GF-D8 (cell line): ENCODE measurements around the gene MAEA.

Experiments
- DNase-seq: peaks from one replicate; lab custom pipeline; 2025; lab: John Stamatoyannopoulos, UW

MAEA gene

GRCh38 chr4:1353186-1354055 is 63.7 kb downstream of the MAEA start:
- DNase-seq: no peak

DNA sequence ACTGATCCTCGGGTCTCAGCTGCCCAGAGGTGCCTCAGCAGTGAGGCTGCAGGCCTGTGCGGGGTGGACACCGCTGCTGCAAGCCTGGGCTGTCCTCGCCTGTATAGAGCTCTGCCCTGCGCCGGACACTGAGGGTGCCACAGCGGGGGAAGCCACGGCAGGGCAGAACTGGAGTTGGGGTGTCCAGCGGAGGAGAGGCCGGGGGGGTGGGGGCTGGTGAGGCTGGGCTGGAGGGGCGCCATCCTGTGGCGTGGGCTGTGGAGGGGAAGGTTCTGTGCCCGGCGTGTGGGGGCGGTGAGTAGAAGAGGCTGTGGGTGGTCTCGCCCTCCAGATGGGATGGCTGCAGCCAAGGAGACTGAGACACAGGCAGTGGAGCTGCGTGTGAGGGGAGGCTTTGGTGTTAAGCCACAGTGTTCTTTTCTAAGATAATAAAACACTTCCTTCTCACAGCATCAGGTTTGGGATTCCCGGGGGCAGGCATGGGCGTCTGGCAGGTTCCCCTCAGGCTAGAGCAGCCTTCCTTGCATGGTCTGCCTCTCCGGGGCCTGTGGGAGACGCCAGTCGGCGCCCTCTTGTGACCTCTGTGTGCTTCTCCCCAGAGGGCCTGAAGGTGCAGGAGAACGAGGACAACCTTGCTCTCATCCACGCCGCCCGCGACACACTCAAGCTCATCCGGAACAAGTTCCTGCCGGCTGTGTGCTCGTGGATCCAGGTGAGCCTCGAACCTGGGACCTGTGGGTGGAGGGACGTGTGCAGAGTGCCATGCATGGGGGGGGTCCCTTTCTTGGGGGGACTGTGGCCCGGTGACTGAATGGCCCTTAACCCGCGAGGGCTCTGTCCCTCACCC is 64.7 kb downstream of the MAEA start:
- DNase-seq: no peak

GRCh38 chr4:1354983-1355275 is 65.2 kb downstream of the MAEA start:
- no peak for DNase-seq

DNA sequence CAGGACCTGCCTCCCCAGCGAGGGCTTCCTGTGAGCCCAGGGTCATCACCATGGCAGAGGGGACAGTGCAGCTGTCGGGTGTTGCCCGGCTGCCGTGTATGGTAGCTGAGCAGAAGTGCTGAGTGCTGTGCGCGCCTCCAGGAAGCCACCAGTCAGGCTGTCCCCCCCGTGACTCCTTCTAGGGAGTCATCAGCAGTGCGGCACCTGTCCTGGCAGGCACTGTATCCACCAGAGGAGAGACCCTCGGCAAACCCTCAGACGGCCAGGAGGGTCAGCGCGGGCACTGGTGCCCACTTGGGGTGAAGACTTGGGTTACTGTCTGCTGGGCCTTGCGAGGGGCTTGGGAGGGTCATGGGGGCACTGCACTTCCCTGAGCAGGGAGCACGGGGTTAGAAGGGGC is 65.7 kb downstream of the MAEA start:
- DNase-seq: no peak

- no peak for DNase-seq
Measured at GRCh38 chr4:1356181-1356998, 66.7 kb downstream of the MAEA start.

GRCh38 chr4:1357356-1358248 is 67.9 kb downstream of the MAEA start:
- DNase-seq: no peak

GRCh38 chr4:1358421-1359143 is 68.9 kb downstream of the MAEA start:
- no peak for DNase-seq

DNA sequence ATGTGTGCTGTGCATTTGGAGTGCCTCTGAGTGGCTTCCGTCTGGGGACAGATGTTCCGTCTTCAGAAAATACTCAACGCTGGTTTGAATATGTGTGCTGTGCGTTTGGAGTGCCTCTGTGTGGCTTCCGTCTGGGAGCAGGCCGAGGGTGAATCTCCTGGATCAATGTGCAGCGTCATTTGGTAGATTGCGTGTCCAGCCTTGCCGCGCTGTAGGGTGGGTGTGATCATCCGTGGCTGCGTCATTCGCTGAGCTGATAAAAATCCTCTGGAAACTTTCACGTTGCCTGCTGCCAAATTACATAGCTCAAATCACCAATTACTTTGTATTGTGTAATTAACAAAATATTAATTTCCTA is 69.4 kb downstream of the MAEA start:
- DNase-seq: no peak

- no peak for DNase-seq
Measured at GRCh38 chr4:1359976-1360375, 70.3 kb downstream of the MAEA start.

GRCh38 chr4:1360423-1361283 is 71.0 kb downstream of the MAEA start:
- no peak for DNase-seq

GRCh38 chr4:1361431-1361830 is 71.7 kb downstream of the MAEA start:
- DNase-seq: no peak

DNA sequence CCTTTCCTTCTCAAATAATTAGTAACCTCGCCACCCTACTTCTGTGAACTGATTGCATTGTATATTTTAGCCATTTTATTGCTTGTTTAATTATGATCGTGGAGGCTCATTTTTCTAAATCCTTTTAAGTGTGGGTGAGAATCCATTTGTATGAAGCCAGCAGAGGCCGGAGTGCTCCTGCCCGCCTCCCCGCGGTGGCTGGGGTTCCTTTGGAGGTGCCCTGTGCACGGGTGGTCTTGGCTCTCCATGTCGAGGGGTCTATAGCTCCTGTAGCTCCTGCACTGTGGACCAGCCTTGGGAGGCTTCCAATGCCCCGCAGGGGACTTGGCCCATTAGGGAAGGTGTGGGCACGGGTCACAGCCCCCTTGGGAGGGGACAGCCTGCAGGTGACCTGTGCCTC is 72.4 kb downstream of the MAEA start:
- DNase-seq: no peak

- DNase-seq: no peak
Measured at GRCh38 chr4:1362521-1362920, 72.8 kb downstream of the MAEA start.

DNA sequence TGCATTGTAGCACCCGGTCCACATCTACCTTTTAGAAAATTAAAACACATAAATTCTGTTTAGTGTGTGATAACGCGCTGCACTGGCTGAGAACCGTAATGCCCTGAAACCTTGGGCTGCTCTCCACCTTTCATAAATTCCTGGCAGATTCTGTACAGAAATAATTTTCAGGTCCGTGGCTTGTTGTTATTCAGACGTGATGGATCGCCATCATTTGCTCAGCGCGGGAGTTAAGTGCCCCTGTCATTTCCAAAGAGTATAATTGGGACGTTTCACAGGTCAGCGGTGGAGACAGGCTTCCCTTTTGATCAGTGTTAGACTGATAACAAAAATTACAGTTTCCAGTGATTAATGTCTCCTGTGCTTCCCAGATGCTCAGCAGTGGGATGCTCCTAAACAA is 73.8 kb downstream of the MAEA start:
- DNase-seq: no peak

DNA sequence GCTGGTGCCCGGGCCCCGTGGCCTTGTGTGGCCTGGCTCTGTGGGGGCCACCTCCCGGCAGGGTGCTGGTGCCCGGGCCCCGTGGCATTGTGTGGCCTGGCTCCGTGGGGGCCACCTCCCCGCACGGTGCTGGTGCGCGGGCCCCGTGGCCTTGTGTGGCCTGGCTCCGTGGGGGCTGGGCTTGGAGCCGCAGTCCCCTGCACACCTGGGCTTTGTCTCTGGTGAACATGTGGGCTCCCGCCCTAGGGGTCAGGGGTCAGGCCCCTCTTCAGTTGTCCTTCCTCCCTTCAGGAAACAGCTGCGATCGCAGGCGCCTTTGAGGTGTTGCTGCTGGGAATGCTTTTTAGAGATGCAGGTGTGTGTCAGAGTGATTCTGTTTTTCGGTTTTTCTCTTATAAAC is 74.5 kb downstream of the MAEA start:
- DNase-seq: no peak

GRCh38 chr4:1364748-1365147 is 75.1 kb downstream of the MAEA start:
- no peak for DNase-seq

- DNase-seq: no peak
Measured at GRCh38 chr4:1365271-1366178, 75.8 kb downstream of the MAEA start.

DNA sequence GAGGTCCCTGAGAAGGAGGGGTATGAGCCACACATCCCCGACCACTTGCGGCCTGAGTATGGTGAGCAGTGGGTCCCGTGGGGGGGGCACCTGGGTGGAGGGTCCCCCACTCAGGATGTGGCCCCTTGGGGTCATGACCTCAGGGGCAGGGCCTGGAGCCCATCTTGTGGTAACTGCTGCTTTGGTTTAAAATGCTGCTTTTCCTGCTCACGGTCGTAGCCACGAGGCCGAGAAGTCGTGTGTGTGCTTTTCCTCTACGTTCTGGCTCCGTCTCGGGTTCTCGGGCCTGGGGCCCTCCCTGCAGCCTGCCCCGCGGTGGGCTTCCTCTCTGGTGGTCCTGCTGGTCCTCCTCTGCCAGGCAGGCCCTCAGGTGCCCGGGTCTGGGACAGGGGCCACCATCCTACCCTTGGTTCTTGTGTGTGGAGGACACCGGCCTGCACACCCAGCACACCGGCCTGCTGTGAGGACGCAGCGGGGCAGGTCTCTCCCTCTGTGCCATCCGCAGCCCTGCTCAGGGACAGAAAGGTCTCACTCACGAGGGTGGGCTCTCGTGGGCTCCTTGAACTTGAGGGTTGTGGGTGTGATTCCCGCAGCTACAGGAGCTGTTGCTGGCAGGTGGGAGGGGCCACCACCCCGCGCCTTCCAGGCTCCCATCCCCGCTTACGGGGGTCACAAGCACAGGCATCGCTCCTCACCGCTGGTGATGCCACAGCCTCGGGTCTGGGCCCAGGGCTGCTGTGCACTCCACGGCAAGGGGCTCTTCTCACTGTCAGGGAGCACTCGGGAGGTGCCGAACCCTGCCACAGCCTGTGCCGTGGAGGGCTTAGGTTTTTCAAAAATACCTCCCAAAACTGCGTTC is 76.9 kb downstream of the MAEA start:
- no peak for DNase-seq
